GM18861 (cell line): Measurements from ENCODE around the gene PIK3R3.

Experiments
- ATAC-seq: cut with Tn5 transposase; IDR thresholded peaks from one replicate; pipeline ENCODE4 v1.9.1; 2021; ENCODE audit not compliant: unreplicated experiment

The PIK3R3 gene

GRCh38 chr1:46030074-46030870 lies 102.2 kb downstream of the PIK3R3 start:
- ATAC-seq: no peak

GRCh38 chr1:46027788-46028573 lies 104.4 kb downstream of the PIK3R3 start:
- ATAC-seq: no peak

- ATAC-seq: no peak
Measured at GRCh38 chr1:46026531-46026930, 105.9 kb downstream of the PIK3R3 start.

- ATAC-seq: no peak
Measured at GRCh38 chr1:46021046-46021996, 111.1 kb downstream of the PIK3R3 start.

- no peak for ATAC-seq
Measured at GRCh38 chr1:46020010-46020409, 112.4 kb downstream of the PIK3R3 start.

- ATAC-seq: no peak
Measured at GRCh38 chr1:46019348-46019747, 113.1 kb downstream of the PIK3R3 start.

- ATAC-seq: no peak
Measured at GRCh38 chr1:46017876-46018503, 114.4 kb downstream of the PIK3R3 start.

- ATAC-seq: no peak
Measured at GRCh38 chr1:46013581-46013980, 118.8 kb downstream of the PIK3R3 start.

GRCh38 chr1:46012236-46012635 lies 120.2 kb downstream of the PIK3R3 start:
- ATAC-seq: no peak

- no peak for ATAC-seq
Measured at GRCh38 chr1:46011121-46011695, 121.2 kb downstream of the PIK3R3 start.

GRCh38 chr1:46010611-46011010 lies 121.8 kb downstream of the PIK3R3 start:
- ATAC-seq: no peak

- no peak for ATAC-seq
Measured at GRCh38 chr1:46008585-46008984, 123.8 kb downstream of the PIK3R3 start.

GRCh38 chr1:46005594-46005993 lies 126.8 kb downstream of the PIK3R3 start:
- no peak for ATAC-seq

GRCh38 chr1:46004492-46004891 lies 127.9 kb downstream of the PIK3R3 start:
- ATAC-seq: no peak

- ATAC-seq: no peak
Measured at GRCh38 chr1:46003315-46003714, 129.1 kb downstream of the PIK3R3 start.

GRCh38 chr1:46002551-46003150 lies 129.8 kb downstream of the PIK3R3 start:
- no peak for ATAC-seq

GRCh38 chr1:46001081-46001785 lies 131.2 kb downstream of the PIK3R3 start:
- ATAC-seq: no peak

GRCh38 chr1:45999507-45999906 lies 132.9 kb downstream of the PIK3R3 start:
- ATAC-seq: no peak

- ATAC-seq: no peak
Measured at GRCh38 chr1:45998020-45998617, 134.3 kb downstream of the PIK3R3 start.
